Measurements from ENCODE around the gene COX4I2. TPM values are rescaled to one million over a fixed set of nuclear protein-coding genes. Genes with fewer than 3 reads are reported as not detected.

COX4I2 gene
- total RNA-seq, 4 donors from 2014 or later = not detected

DNA sequence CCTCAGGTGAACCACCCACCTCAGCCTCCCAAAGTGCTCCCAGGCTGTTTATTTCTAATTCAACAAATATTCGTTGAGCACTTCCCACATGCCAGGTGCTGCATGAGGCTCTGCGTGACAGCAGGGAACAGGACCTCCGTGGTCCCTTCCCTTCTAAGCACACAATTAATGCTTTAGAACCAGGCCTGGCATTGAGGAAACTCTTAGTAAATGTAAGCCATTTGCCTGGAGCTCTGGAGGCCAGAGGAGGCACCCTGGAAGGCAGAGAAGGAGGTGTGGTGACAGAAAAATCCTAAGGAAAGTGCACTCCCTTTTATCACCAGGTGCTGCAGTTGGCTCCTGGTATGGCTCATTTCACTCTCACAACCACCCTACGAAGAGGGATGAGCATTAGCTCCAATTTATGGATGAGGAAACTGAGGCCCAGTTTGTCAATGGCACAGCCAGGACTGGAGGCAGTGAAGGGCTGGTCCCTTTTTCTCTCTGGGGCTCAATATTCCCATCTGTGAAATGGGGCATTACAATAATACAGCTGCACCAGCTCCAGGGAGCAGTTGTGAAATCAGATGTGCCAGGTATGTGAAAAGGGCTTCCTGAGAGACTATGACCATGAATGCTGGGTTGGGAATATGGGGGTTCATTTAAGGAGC is 40.8 kb upstream of the COX4I2 start:
- peaks cover 18 to 45% (median 39%) of the 10 kb centered on the region in 4 donors for H3K4me1 ChIP-seq
- H3K27ac ChIP-seq = peak overlapping the region; percentile 80 to 86 (median 85)
- in situ Hi-C loops (cut with MboI; ENCODE audit: low pct_ligation_motif_present in 1 of 4, low pct_unique_long_range_greater_than_20kb in 1 of 4, low sequenced_read_pairs in 3 of 4) = no loop called here
- 53% methylated on average over 4 of the region's 4 CpGs; no CpG with 5 or more reads in 1 of the 2 donors for WGBS, 2 donors (ENCODE audit: low coverage in 1 of 2)
- DNase-seq = no peak
- no peak overlapping the region for H3K4me3 ChIP-seq
- no peaks in the 10 kb centered on the region for H3K9me3 ChIP-seq
- intact Hi-C loops (cut with DNase I; ENCODE audit: low total_unique reads) = no loop called here
- TF ChIP-seq POLR2A (IDR thresholded peaks at IDR 0.05) (no peak), EP300 (IDR thresholded peaks at IDR 0.05; ENCODE audit: low read depth) (no peak), POLR2AphosphoS5 (IDR thresholded peaks at IDR 0.05) (no peak)
- TF ChIP-seq, protein P1, sequence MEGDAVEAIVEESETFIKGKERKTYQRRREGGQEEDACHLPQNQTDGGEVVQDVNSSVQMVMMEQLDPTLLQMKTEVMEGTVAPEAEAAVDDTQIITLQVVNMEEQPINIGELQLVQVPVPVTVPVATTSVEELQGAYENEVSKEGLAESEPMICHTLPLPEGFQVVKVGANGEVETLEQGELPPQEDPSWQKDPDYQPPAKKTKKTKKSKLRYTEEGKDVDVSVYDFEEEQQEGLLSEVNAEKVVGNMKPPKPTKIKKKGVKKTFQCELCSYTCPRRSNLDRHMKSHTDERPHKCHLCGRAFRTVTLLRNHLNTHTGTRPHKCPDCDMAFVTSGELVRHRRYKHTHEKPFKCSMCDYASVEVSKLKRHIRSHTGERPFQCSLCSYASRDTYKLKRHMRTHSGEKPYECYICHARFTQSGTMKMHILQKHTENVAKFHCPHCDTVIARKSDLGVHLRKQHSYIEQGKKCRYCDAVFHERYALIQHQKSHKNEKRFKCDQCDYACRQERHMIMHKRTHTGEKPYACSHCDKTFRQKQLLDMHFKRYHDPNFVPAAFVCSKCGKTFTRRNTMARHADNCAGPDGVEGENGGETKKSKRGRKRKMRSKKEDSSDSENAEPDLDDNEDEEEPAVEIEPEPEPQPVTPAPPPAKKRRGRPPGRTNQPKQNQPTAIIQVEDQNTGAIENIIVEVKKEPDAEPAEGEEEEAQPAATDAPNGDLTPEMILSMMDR (IDR thresholded peaks at IDR 0.05) = peak in 2 of 5 experiments; percentile 24 to 26
- H3K27me3 ChIP-seq = no peaks in the 10 kb centered on the region
- no peaks in the 10 kb centered on the region for H3K36me3 ChIP-seq

DNA sequence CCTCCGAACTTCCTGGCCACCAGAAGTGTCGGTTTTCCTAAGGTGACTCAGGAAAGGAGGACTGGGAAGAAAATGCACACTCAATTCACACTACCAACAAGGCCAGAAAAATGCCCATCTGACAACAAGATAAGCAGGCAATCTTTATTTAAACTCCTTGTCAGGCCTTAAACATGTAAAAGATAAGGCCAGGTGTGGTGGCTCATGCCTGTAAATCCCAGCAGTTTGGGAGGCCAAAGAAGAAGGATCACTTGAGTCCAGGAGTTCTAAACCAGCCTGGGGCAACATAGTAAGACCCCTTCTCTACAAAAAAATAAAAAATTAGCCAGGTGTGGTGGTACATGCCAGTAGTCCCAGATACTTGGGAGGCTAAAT is 40.2 kb upstream of the COX4I2 start:
- H3K4me3 ChIP-seq = no peak overlapping the region
- no peak for DNase-seq
- WGBS, 2 donors (ENCODE audit: low coverage in 1 of 2) = 93% methylated on average over 2 of the region's 2 CpGs; no CpG with 5 or more reads in 1 of the 2 donors

DNA sequence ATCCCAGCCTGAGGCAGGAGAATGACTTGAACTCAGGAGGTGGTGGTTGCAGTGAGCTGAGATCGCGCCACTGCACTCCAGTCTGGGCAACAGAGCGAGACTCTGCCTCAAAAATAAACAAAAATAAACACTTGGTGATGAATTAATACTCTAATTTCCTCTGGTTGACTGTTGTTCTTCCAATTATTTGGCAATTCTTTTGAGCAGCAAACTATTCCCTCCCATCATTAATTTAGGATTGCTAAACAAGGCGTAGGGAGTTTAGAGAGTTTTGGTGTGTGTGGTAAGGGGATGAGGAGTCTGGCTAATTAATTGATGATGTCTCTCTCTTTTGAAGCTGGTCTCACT is 35.3 kb upstream of the COX4I2 start:
- Histone ChIP-seq H3K27ac (peak overlapping the region in 3 of 4 donors; percentile 91 to 93 (median 92)), H3K27me3 (no peaks in the 10 kb centered on the region), H3K4me3 (no peak overlapping the region), H3K9me3 (no peaks in the 10 kb centered on the region), H3K4me1 (peaks cover 6 to 38% (median 29%) of the 10 kb centered on the region in 4 donors), H3K36me3 (no peaks in the 10 kb centered on the region)
- WGBS, 2 donors (ENCODE audit: low coverage in 1 of 2) = 71 to 78% methylated on average over 4 of the region's 4 CpGs
- in situ Hi-C loops (cut with MboI; ENCODE audit: low pct_ligation_motif_present in 1 of 4, low pct_unique_long_range_greater_than_20kb in 1 of 4, low sequenced_read_pairs in 3 of 4) = no loop called here
- DNase-seq = no peak
- TF ChIP-seq POLR2AphosphoS5 (IDR thresholded peaks at IDR 0.05) (no peak), POLR2A (IDR thresholded peaks at IDR 0.05) (no peak), EP300 (IDR thresholded peaks at IDR 0.05; ENCODE audit: low read depth) (no peak)
- TF ChIP-seq, protein P1 (IDR thresholded peaks at IDR 0.05) = no peak
- intact Hi-C loops (cut with DNase I; ENCODE audit: low total_unique reads) = no loop called here

More for the DNA sequence above, 40.2 kb upstream of the COX4I2 start:
- Histone ChIP-seq H3K4me1 (peaks cover 18 to 46% (median 40%) of the 10 kb centered on the region in 4 donors), H3K27ac (peak overlapping the region; percentile 80 to 86 (median 85)), H3K36me3 (no peaks in the 10 kb centered on the region), H3K9me3 (no peaks in the 10 kb centered on the region), H3K27me3 (no peaks in the 10 kb centered on the region)
- no peak for TF ChIP-seq POLR2AphosphoS5 (IDR thresholded peaks at IDR 0.05)
- TF ChIP-seq POLR2A (IDR thresholded peaks at IDR 0.05) = no peak
- TF ChIP-seq EP300 (IDR thresholded peaks at IDR 0.05; ENCODE audit: low read depth) = no peak
- TF ChIP-seq, protein P1 (IDR thresholded peaks at IDR 0.05) = no peak
- in situ Hi-C loops (cut with MboI; ENCODE audit: low pct_ligation_motif_present in 1 of 4, low pct_unique_long_range_greater_than_20kb in 1 of 4, low sequenced_read_pairs in 3 of 4) (no loop called here), intact Hi-C loops (cut with DNase I; ENCODE audit: low total_unique reads) (no loop called here)

DNA sequence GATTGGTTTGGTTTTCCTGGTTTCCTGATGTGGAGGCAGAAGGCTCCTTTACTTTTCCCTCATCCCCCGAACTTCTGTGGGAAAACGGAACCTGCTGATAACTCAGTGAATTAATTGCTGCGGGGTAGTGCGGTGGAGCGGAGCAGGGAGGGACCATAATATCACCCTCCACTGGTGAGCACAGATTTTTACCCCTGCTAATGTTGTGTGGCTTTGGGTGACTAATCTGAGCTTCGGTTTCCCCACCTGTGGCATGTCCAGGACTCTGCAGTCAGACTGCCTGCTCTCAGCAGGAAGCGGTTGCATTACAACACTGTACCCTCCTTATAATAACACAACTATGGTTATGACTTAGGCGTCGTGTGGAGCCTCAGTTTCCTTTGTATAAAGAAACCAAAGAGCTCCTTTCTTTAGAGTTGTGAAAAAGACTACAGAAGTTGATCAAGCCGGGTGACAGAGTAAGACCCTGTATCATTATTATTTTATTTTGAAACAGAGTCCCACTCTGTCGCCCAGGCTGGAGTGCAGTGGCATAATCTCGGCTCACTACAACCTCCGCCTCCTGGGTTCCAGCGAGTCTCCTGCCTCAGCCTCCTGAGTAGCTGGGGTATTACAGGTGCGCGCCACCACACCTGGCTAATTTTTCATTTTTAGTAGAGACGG is 34.8 kb upstream of the COX4I2 start:
- in situ Hi-C loops (cut with MboI; ENCODE audit: low pct_ligation_motif_present in 1 of 4, low pct_unique_long_range_greater_than_20kb in 1 of 4, low sequenced_read_pairs in 3 of 4) = no loop called here
- no peak for TF ChIP-seq POLR2AphosphoS5 (IDR thresholded peaks at IDR 0.05)
- TF ChIP-seq, protein P1 (IDR thresholded peaks at IDR 0.05) = no peak
- TF ChIP-seq EP300 (IDR thresholded peaks at IDR 0.05; ENCODE audit: low read depth) = no peak
- no peak for TF ChIP-seq POLR2A (IDR thresholded peaks at IDR 0.05)
- DNase-seq = peak; percentile 44
- no peaks in the 10 kb centered on the region for H3K27me3 ChIP-seq
- H3K4me3 ChIP-seq = no peak overlapping the region
- peaks cover 8 to 43% (median 33%) of the 10 kb centered on the region in 4 donors for H3K4me1 ChIP-seq
- WGBS, 2 donors (ENCODE audit: low coverage in 1 of 2) = 56 to 60% methylated on average over 11 to 17 of the region's 17 CpGs
- H3K27ac ChIP-seq = peak overlapping the region; percentile 91 to 93 (median 92)
- no peaks in the 10 kb centered on the region for H3K36me3 ChIP-seq
- no peaks in the 10 kb centered on the region for H3K9me3 ChIP-seq
- intact Hi-C loops (cut with DNase I; ENCODE audit: low total_unique reads) = no loop called here

Measured in transverse colon (tissue), 4 donors.